SK-N-SH (cell line): ENCODE data around the gene MYO1E. TPM values are rescaled to one million over a fixed set of nuclear protein-coding genes. Genes with fewer than 3 reads are reported as not detected.
"Not testable (repeated sequence)": the region's sequence is repeated elsewhere in the genome, so short reads cannot be mapped to it uniquely, and the experiment has no call there.

ENCODE experiments used
- CTCF ChIA-PET: fragments of 300-600, 350-600 bp; formaldehyde crosslinking; extraction: SDS; loops from one replicate; lab custom pipeline; 2021; lab: Yijun Ruan, JAX
- POLR2A ChIA-PET: fragments of 350-600 bp; sonication (Branson Sonifier 250); formaldehyde crosslinking; extraction: SDS; loops from one replicate; lab custom pipeline; 2020; ENCODE audit warnings: antibody characterized with exemption, inconsistent platforms; lab: Yijun Ruan, JAX
- DNase-seq: peaks from one replicate; pipeline ENCODE4 v3.0.0; 2012
- H2AFZ ChIP-seq: fragments of 200-600 bp; sonication (generic); 2 replicates; pipeline ENCODE4 v1.8.1; 2016; ENCODE audit warnings: antibody characterized with exemption, mild to moderate bottlenecking, low read depth
- H3F3A ChIP-seq: fragments of 200-600 bp; sonication (generic); replicated peaks from 2 replicates; pipeline ENCODE3; 2016; ENCODE audit warnings: antibody characterized with exemption, mild to moderate bottlenecking; ENCODE audit not compliant: insufficient read depth
- H3K27ac ChIP-seq, 2 experiments: fragments of 200-500 bp in 1 of 2; fragments of 200-600 bp in 1 of 2; sonication (Bioruptor generic) in 1 of 2; sonication (generic), shearing (Covaris generic) in 1 of 2; 2 replicates each; pipeline versions ENCODE4 v1.5.1 to v1.6.1; 2014 to 2016; ENCODE audit warnings: low read depth in 2 of 2, inconsistent platforms in 1 of 2, low read length in 1 of 2, mild to moderate bottlenecking in 1 of 2, mixed read lengths in 1 of 2
- H3K27me3 ChIP-seq: fragments of 200-600 bp; sonication (generic), shearing (Covaris generic); 2 replicates; pipeline ENCODE4 v1.6.1; 2016; ENCODE audit warnings: mixed run types; ENCODE audit not compliant: insufficient read depth
- H3K36me3 ChIP-seq, 2 experiments: fragments of 200-500 bp in 1 of 2; fragments of 200-600 bp in 1 of 2; sonication (Bioruptor generic) in 1 of 2; sonication (generic) in 1 of 2; replicated peaks in 1 of 2; 2 replicates each; pipeline versions ENCODE3 to v1.5.1; 2014 to 2016; ENCODE audit warnings: low read length in 1 of 2, mild to moderate bottlenecking in 1 of 2; ENCODE audit not compliant: insufficient read depth in 2 of 2, control insufficient read depth in 1 of 2
- H3K4me1 ChIP-seq, 2 experiments: fragments of 200-500 bp in 1 of 2; fragments of 200-600 bp in 1 of 2; sonication (Bioruptor generic) in 1 of 2; sonication (generic), shearing (Covaris generic) in 1 of 2; 2 replicates each; pipeline versions ENCODE4 v1.5.1 to v1.6.1; 2014 to 2016; ENCODE audit warnings: low read depth in 1 of 2, low read length in 1 of 2, mixed run types in 1 of 2; ENCODE audit not compliant: insufficient read depth in 2 of 2, control insufficient read depth in 1 of 2
- H3K4me2 ChIP-seq: fragments of 200-600 bp; sonication (generic), shearing (Covaris generic); 2 replicates; pipeline ENCODE4 v1.6.1; 2017; ENCODE audit warnings: mixed run types
- H3K4me3 ChIP-seq, 2 experiments: fragments of 200-500 bp in 1 of 2; fragments of 200-600 bp in 1 of 2; sonication (Bioruptor generic) in 1 of 2; sonication (generic), shearing (Covaris generic) in 1 of 2; 2 replicates each; pipeline versions ENCODE4 v1.5.1 to v1.8.1; 2014 to 2016; ENCODE audit warnings: low read depth in 2 of 2, inconsistent platforms in 1 of 2, low read length in 1 of 2, mild to moderate bottlenecking in 1 of 2, mixed read lengths in 1 of 2, moderate library complexity in 1 of 2
- H3K79me2 ChIP-seq: fragments of 200-600 bp; sonication (generic); 2 replicates; pipeline ENCODE4 v1.8.1; 2017; ENCODE audit warnings: mild to moderate bottlenecking; ENCODE audit not compliant: insufficient read depth
- H3K9ac ChIP-seq: fragments of 200-600 bp; sonication (generic); 2 replicates; pipeline ENCODE4 v1.6.1; 2017; ENCODE audit warnings: mixed run types
- H3K9me2 ChIP-seq: fragments of 200-600 bp; sonication (generic); 2 replicates; pipeline ENCODE4 v1.6.1; 2017; ENCODE audit warnings: mixed run types
- H3K9me3 ChIP-seq: fragments of 200-600 bp; sonication (generic); 2 replicates; pipeline ENCODE4 v1.6.1; 2017; ENCODE audit warnings: mixed run types, mild to moderate bottlenecking, moderate library complexity
- H4K20me1 ChIP-seq: fragments of 200-600 bp; sonication (generic); 2 replicates; pipeline ENCODE4 v1.6.1; 2017; ENCODE audit warnings: mild to moderate bottlenecking, mixed run types; ENCODE audit not compliant: insufficient read depth
- CHD2 ChIP-seq: fragments of 150-350 bp; IDR thresholded peaks from 2 replicates; pipeline ENCODE4 v1.6.1; 2018; ENCODE audit warnings: low read length; ENCODE audit not compliant: partially characterized antibody
- EP300 ChIP-seq, 2 experiments: IDR thresholded peaks; 2 replicates each; pipeline versions ENCODE4 v1.4.0 to v1.6.1; 2012; ENCODE audit warnings: borderline replicate concordance in 1 of 2, low read depth in 1 of 2, low read length in 1 of 2
- EZH2phosphoT487 ChIP-seq: fragments of 200-600 bp; sonication (generic); IDR thresholded peaks from 2 replicates; pipeline ENCODE4 v1.6.1; 2017; ENCODE audit warnings: low read depth, mixed run types, mild to moderate bottlenecking, antibody characterized with exemption, moderate library complexity, borderline replicate concordance
- FOXM1 ChIP-seq: IDR thresholded peaks from 2 replicates; pipeline ENCODE4 v1.4.0; 2012; ENCODE audit warnings: low read depth, mild to moderate bottlenecking
- JUND ChIP-seq: IDR thresholded peaks from 2 replicates; pipeline ENCODE4 v1.4.0; 2012
- NFIC ChIP-seq: IDR thresholded peaks from 2 replicates; pipeline ENCODE4 v1.4.0; 2012; ENCODE audit warnings: borderline replicate concordance
- REST ChIP-seq: IDR thresholded peaks from 2 replicates; pipeline ENCODE4 v1.6.1; 2012; ENCODE audit warnings: mild to moderate bottlenecking, low read depth, low read length, moderate library complexity
- TEAD4 ChIP-seq: IDR thresholded peaks from 2 replicates; pipeline ENCODE4 v1.4.0; 2012; ENCODE audit warnings: mild to moderate bottlenecking, borderline replicate concordance; ENCODE audit not compliant: insufficient read depth
- USF1 ChIP-seq: IDR thresholded peaks from 2 replicates; pipeline ENCODE4 v1.4.0; 2012; ENCODE audit warnings: low read depth, borderline replicate concordance
- ZBTB33 ChIP-seq: IDR thresholded peaks from 2 replicates; pipeline ENCODE4 v1.4.0; 2012; ENCODE audit warnings: low read depth, borderline replicate concordance
- WGBS: methylation state at CpG from one replicate; pipeline ENCODE4 v1.1.6; 2017; ENCODE audit warnings: low lambda C conversion rate; 5-methylcytosine and 5-hydroxymethylcytosine counted together
- polyA plus RNA-seq, 3 experiments: library from polyadenylated mRNA; depleted of rRNA; stranded (reverse); fragments of >200 nt; gene quantifications; 2 replicates each; pipeline ENCODE4 v1.2.3, GENCODE V29; 2012

The MYO1E gene
- polyA plus RNA-seq, 1 of the 3 experiments (the other 2 are of a cell fraction) = 9.7 TPM

- Histone ChIP-seq H3F3A (peaks cover 6% of the 10 kb centered on the region), H4K20me1 (no peaks in the 10 kb centered on the region), H3K36me3 (no peaks in the 10 kb centered on the region), H2AFZ (no peak overlapping the region), H3K27ac (no peak overlapping the region), H3K4me3 (no peak overlapping the region), H3K4me1 (peaks cover 0 to 6% of the 10 kb centered on the region in 2 experiments; a peak in 2 of 4 replicates), H3K9me3 (no peaks in the 10 kb centered on the region), H3K27me3 (no peaks in the 10 kb centered on the region), H3K79me2 (peaks cover 28% of the 10 kb centered on the region), H3K9ac (no peak overlapping the region), H3K9me2 (no peaks in the 10 kb centered on the region), H3K4me2 (no peak overlapping the region)
- ChIA-PET POLR2A (no interaction called here), CTCF (no interaction called here)
- TF ChIP-seq FOXM1 = no peak
- no peak for TF ChIP-seq JUND
- no peak for TF ChIP-seq REST
- no peak for TF ChIP-seq EZH2phosphoT487
- no peak for TF ChIP-seq CHD2
- no peak for TF ChIP-seq EP300 (IDR thresholded peaks at IDR 0.05; ENCODE audit: borderline replicate concordance in 1 of 2, low read depth in 1 of 2, low read length in 1 of 2)
- no peak for TF ChIP-seq TEAD4
- no peak for TF ChIP-seq NFIC
- no peak for DNase-seq
- WGBS = 98% methylated on average over 5 of the region's 5 CpGs
Measured at GRCh38 chr15:59281699-59282098, 91.0 kb downstream of the MYO1E start.

- no peak overlapping the region for H3K9ac ChIP-seq
- ChIA-PET POLR2A (no interaction called here), CTCF (no interaction called here)
- H3K9me2 ChIP-seq = no peaks in the 10 kb centered on the region
- no peaks in the 10 kb centered on the region for H3K36me3 ChIP-seq
- no peaks in the 10 kb centered on the region for H3K9me3 ChIP-seq
- no peak for DNase-seq
- H4K20me1 ChIP-seq = no peaks in the 10 kb centered on the region
- no peak overlapping the region for H3K4me2 ChIP-seq
- H3K79me2 ChIP-seq = peaks cover 27% of the 10 kb centered on the region
- no peaks in the 10 kb centered on the region for H3K27me3 ChIP-seq
- H3K4me3 ChIP-seq = no peak overlapping the region
- H2AFZ ChIP-seq = no peak overlapping the region
- no peak overlapping the region for H3K27ac ChIP-seq
- H3K4me1 ChIP-seq = peaks cover 0 to 9% of the 10 kb centered on the region in 2 experiments; a peak in 2 of 4 replicates
- TF ChIP-seq ZBTB33 (no peak), USF1 (no peak)
- TF ChIP-seq, all 33 proteins: peak for 0
- peaks cover 6% of the 10 kb centered on the region for H3F3A ChIP-seq
- 97% methylated on average over 5 of the region's 5 CpGs for WGBS
Measured at GRCh38 chr15:59280855-59281254, 91.8 kb downstream of the MYO1E start.

DNA sequence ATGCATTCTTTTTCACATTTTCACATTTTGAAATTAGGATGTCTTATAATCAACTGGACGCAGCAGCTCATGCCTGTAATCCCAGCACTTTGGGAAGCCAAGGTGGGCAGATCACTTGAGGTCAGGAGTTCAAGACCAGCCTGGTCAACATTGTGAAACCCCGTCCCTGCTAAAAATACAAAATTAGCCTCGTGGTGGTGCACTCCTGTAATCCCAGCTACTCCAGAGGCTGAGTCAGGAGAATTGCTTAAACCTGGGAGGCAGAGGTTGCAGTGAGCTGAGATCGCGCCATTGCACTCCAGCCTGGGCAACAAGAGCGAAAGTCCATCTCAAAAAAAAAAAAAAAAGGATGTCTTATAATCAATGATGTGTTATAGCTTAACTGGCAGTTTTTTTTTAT is 92.4 kb downstream of the MYO1E start:
- H3F3A ChIP-seq, H2AFZ ChIP-seq, H3K9me3 ChIP-seq, DNase-seq, H3K9me2 ChIP-seq, H3K9ac ChIP-seq, H3K4me3 ChIP-seq, H3K27me3 ChIP-seq, H3K4me2 ChIP-seq, H3K27ac ChIP-seq, H4K20me1 ChIP-seq, H3K36me3 ChIP-seq, H3K4me1 ChIP-seq, POLR2A ChIA-PET: not testable (repeated sequence)
- peaks cover 24% of the 10 kb centered on the region for H3K79me2 ChIP-seq
- WGBS = 85% methylated on average over 6 of the region's 6 CpGs
- CTCF ChIA-PET = interaction anchor here (1.0 to 2.6 kb wide), 3 partner anchors 9 to 133 kb away, joined by 3 to 10 read pairs (median 3); no protein-coding TSS in a partner anchor
